GM12878 (cell line): Measurements from ENCODE around the gene ARGLU1. TPM values are rescaled to one million over a fixed set of nuclear protein-coding genes. Genes with fewer than 3 reads are reported as not detected.

Experiments used
- ATAC-seq: fragments of 200-7000 bp; cut with Tn5 transposase; 3 replicates; pipeline ENCODE4 v1.9.1; 2020; ENCODE audit warnings: mild to moderate bottlenecking, moderate library complexity
- BruUV-seq: library from RNA; stranded (reverse); fragments of 400-500 nt; replicated peaks from 2 replicates; lab custom pipeline; 2021; lab: Mats Ljungman, UMichigan
- CTCF ChIA-PET: fragments of 300-600 bp; sonication (Branson Sonifier 250); formaldehyde crosslinking; extraction: SDS; loops from one replicate; lab custom pipeline; 2021; ENCODE audit warnings: inconsistent platforms; lab: Yijun Ruan, JAX
- POLR2A ChIA-PET: fragments of 350-600 bp; formaldehyde crosslinking; extraction: SDS; loops from one replicate; lab custom pipeline; 2021; ENCODE audit warnings: inconsistent platforms; lab: Charles Lee
- RAD21 ChIA-PET: fragments of 300-600 bp; sonication (Branson Sonifier 250); formaldehyde crosslinking; loops from one replicate; lab custom pipeline; 2023; ENCODE audit warnings: antibody characterized with exemption; ENCODE audit not compliant: unreplicated experiment; lab: Charles Lee
- SMC1A ChIA-PET: fragments of 300-600 bp; sonication (Branson Sonifier 250); formaldehyde crosslinking; loops from one replicate; lab custom pipeline; 2023; ENCODE audit not compliant: unreplicated experiment, uncharacterized antibody; lab: Charles Lee
- DNase-seq: peaks from one replicate; pipeline ENCODE4 v3.0.0-alpha.2; 2011; ENCODE audit warnings: low read depth, low spot score
- FAIRE-seq: peaks from 3 replicates; lab custom pipeline; 2011; peaks lifted over from hg19 to GRCh38; lab: Jason Lieb, UNC
- H2AFZ ChIP-seq: 2 replicates; pipeline ENCODE4 v1.6.0; 2011; ENCODE audit warnings: low read depth, low read length, control low read depth; ENCODE audit not compliant: control insufficient read depth
- H3K27ac ChIP-seq: 2 replicates; pipeline ENCODE4 v1.5.1; 2011; ENCODE audit warnings: control low read depth; ENCODE audit not compliant: control insufficient read depth, insufficient read depth
- H3K27me3 ChIP-seq, 2 experiments: replicated peaks in 1 of 2; 2 replicates each; pipeline versions ENCODE4 v1.6.0 to v1.6.1; 2011; ENCODE audit warnings: low read length in 1 of 2; ENCODE audit not compliant: control insufficient read depth in 2 of 2, insufficient read depth in 2 of 2
- H3K36me3 ChIP-seq, 2 experiments: 2 replicates each; pipeline ENCODE4 v1.5.1; 2011; ENCODE audit warnings: low read length in 1 of 2; ENCODE audit not compliant: control insufficient read depth in 2 of 2, insufficient read depth in 2 of 2
- H3K4me1 ChIP-seq: 2 replicates; pipeline ENCODE4 v1.6.1; 2011; ENCODE audit warnings: mild to moderate bottlenecking, low read length, moderate library complexity, mixed read lengths; ENCODE audit not compliant: control insufficient read depth, insufficient read depth
- H3K4me2 ChIP-seq: 2 replicates; pipeline ENCODE4 v1.6.0; 2011; ENCODE audit warnings: control low read depth; ENCODE audit not compliant: control insufficient read depth, insufficient read depth
- H3K4me3 ChIP-seq: fragments of 200-600 bp; sonication (generic); 2 replicates; pipeline ENCODE4 v1.5.1; 2016
- H3K79me2 ChIP-seq: 2 replicates; pipeline ENCODE4 v1.6.0; 2011; ENCODE audit warnings: low read length; ENCODE audit not compliant: control insufficient read depth, insufficient read depth
- H3K9ac ChIP-seq: 2 replicates; pipeline ENCODE4 v1.8.0; 2011; ENCODE audit warnings: low read length, control low read depth, mixed read lengths; ENCODE audit not compliant: control insufficient read depth, insufficient read depth
- H3K9me3 ChIP-seq: replicated peaks from 3 replicates; pipeline ENCODE4 v1.5.1; 2011; ENCODE audit warnings: mild to moderate bottlenecking, low read length; ENCODE audit not compliant: control insufficient read depth, insufficient read depth
- H4K20me1 ChIP-seq: 2 replicates; pipeline ENCODE4 v1.6.0; 2011; ENCODE audit not compliant: control insufficient read depth, insufficient read depth
- ATF2 ChIP-seq: IDR thresholded peaks from 2 replicates; pipeline ENCODE4 v1.6.1; 2012; ENCODE audit warnings: low read length, inconsistent platforms
- BACH1 ChIP-seq: fragments of 450-650 bp; IDR thresholded peaks from 2 replicates; pipeline ENCODE4 v1.6.1; 2017; ENCODE audit warnings: mild to moderate bottlenecking, borderline replicate concordance
- CHD4 ChIP-seq: fragments of 200-600 bp; sonication (generic); IDR thresholded peaks from 2 replicates; pipeline ENCODE4 v1.6.1; 2016; ENCODE audit warnings: mild to moderate bottlenecking
- CTCF ChIP-seq, 3 experiments: IDR thresholded peaks in 2 of 3; conservative IDR thresholded peaks in 1 of 3; 2 replicates each; pipeline ENCODE4 v1.5.1; 2011; ENCODE audit warnings: low read depth in 3 of 3, low read length in 3 of 3, mild to moderate bottlenecking in 3 of 3, control low read depth in 2 of 3, moderate library complexity in 2 of 3, inconsistent platforms in 1 of 3, mixed read lengths in 1 of 3; ENCODE audit not compliant: control insufficient read depth in 2 of 3, insufficient read depth in 1 of 3; ENCODE audit errors: extremely low read depth in 1 of 3
- GABPA ChIP-seq: IDR thresholded peaks from 2 replicates; pipeline ENCODE4 v1.6.1; 2014; ENCODE audit warnings: antibody characterized with exemption, low read depth, mild to moderate bottlenecking, inconsistent platforms
- KDM1A ChIP-seq: fragments of 200-600 bp; sonication (generic); IDR thresholded peaks from 2 replicates; pipeline ENCODE4 v1.6.1; 2016; ENCODE audit warnings: borderline replicate concordance
- SMAD1 ChIP-seq: fragments of 450-650 bp; IDR thresholded peaks from 2 replicates; pipeline ENCODE4 v1.6.1; 2018; ENCODE audit warnings: mild to moderate bottlenecking, low read depth; ENCODE audit not compliant: partially characterized antibody
- SREBF2 ChIP-seq: IDR thresholded peaks from 2 replicates; pipeline ENCODE4 v1.6.1; 2012; ENCODE audit warnings: mild to moderate bottlenecking, low read length
- ZNF217 ChIP-seq: fragments of 450-650 bp; IDR thresholded peaks from 2 replicates; pipeline ENCODE4 v1.6.1; 2017; ENCODE audit warnings: antibody characterized with exemption, mild to moderate bottlenecking
- WGBS: methylation state at CpG from one replicate; pipeline ENCODE4 v1.1.6; 2016; ENCODE audit warnings: low lambda C conversion rate; ENCODE audit not compliant: insufficient replicate concordance, insufficient coverage; ENCODE audit errors: missing lambda C conversion rate; 5-methylcytosine and 5-hydroxymethylcytosine counted together
- in situ Hi-C: fragments of 300-500 bp; cut with MboI; formaldehyde crosslinking; loops from 9 replicates; pipeline ENCODE4 v1.14.3; 2018; ENCODE audit warnings: mixed read lengths
- intact Hi-C: fragments of 100-400 bp; cut with micrococcal nuclease; formaldehyde crosslinking; loops from one replicate; pipeline ENCODE4 v1.14.2; 2022; ENCODE audit not compliant: unreplicated experiment
- polyA plus RNA-seq, 11 experiments: library from polyadenylated mRNA; depleted of rRNA in 4 of 11; unstranded in 6 of 11; stranded (reverse) in 5 of 11; fragments of >200 nt; fragmentation: Nextera tagmentation in 4 of 11; fragmentation: Illumina TruSeq in 1 of 11; extraction: Ambion mirVana in 4 of 11; extraction: Trizol in 1 of 11; gene quantifications; 1 replicate in 1 of 11; 2 replicates in 10 of 11; pipeline versions ENCODE4 v1.2.1 to v1.2.3, GENCODE V29; 2011 to 2016; ENCODE audit warnings: inconsistent platforms in 2 of 11, missing spikeins in 2 of 11, low read depth in 1 of 11
- total RNA-seq, 4 experiments: library from RNA; depleted of rRNA in 3 of 4; stranded (reverse); fragments of >200 nt in 3 of 4; fragmentation: Illumina TruSeq in 1 of 4; extraction: Trizol in 1 of 4; gene quantifications; 2 replicates each; pipeline versions ENCODE4 v1.2.1 to v1.2.3, GENCODE V29; 2013 to 2021

ARGLU1 gene
- total and polyA plus RNA-seq, 10 of the 15 experiments (the other 5 are each of a cell fraction or from before 2014, with no cell fraction given): 47.1 to 197 (median 98.3) TPM

GRCh38 chr13:106527445-106527801, 40.5 kb downstream of the ARGLU1 start:
- POLR2A ChIA-PET: interaction anchor here (0.9 kb wide), 1 partner anchor 14 kb away, joined by 3 read pairs; no protein-coding TSS in a partner anchor
- Histone ChIP-seq H3K9me3 (no peaks in the 10 kb centered on the region; the same call in 2 of the 3 replicates), H2AFZ (no peak overlapping the region), H3K27me3 (peaks cover 2 to 6% of the 10 kb centered on the region in 2 experiments; a peak in 2 of 4 replicates), H3K27ac (no peak overlapping the region), H3K4me1 (no peaks in the 10 kb centered on the region), H4K20me1 (no peaks in the 10 kb centered on the region), H3K4me3 (no peak overlapping the region), H3K9ac (no peak overlapping the region), H3K4me2 (no peak overlapping the region), H3K79me2 (no peaks in the 10 kb centered on the region), H3K36me3 (no peaks in the 10 kb centered on the region)
- no peak for ATAC-seq
- in situ Hi-C loops (loop anchor here (25.0 kb wide), 1 partner anchor 1540 kb away; no protein-coding TSS in a partner anchor), intact Hi-C loops (no loop called here)
- RAD21 ChIA-PET: no interaction called here
- no TSS peak for BruUV-seq
- no peak for FAIRE-seq
- DNase-seq: no peak
- CTCF ChIA-PET: interaction anchor here (1.2 kb wide), 1 partner anchor 10 kb away, joined by 3 read pairs; no protein-coding TSS in a partner anchor
- 5% methylated on average over 1 of the region's 1 CpG for WGBS
- TF ChIP-seq CHD4 (no peak), ATF2 (no peak), KDM1A (no peak), SMAD1 (no peak), GABPA (no peak), ZNF217 (no peak), CTCF (IDR thresholded peaks at IDR 0.05 in 2 of 3, conservative IDR thresholded peaks at IDR 0.05 in 1 of 3; ENCODE audit: control insufficient read depth in 2 of 3, extremely low read depth in 1 of 3, insufficient read depth in 1 of 3, low read depth in 3 of 3, low read length in 3 of 3) (no peak), BACH1 (no peak), SREBF2 (no peak)
- TF ChIP-seq, all 136 proteins: peak for 0
- SMC1A ChIA-PET: interaction anchor here (0.7 to 1.7 kb wide), 6 partner anchors 12 to 1179 kb away, joined by 3 to 4 read pairs (median 3); no protein-coding TSS in a partner anchor
